Aorta (tissue), 5 donors: ENCODE results near the gene RBX1. TPM values are rescaled to one million over a fixed set of nuclear protein-coding genes. Genes with fewer than 3 reads are reported as not detected.

Source experiments
- ATAC-seq: fragments of 200-7000 bp; cut with Tn5 transposase; one replicate; pipeline ENCODE4 v1.9.1; 2022; ENCODE audit warnings: moderate library complexity; ENCODE audit not compliant: low FRiP score
- DNase-seq, 2 donors: peaks; one replicate each; pipeline ENCODE4 v3.0.0-alpha.2; 2020
- H3K27ac ChIP-seq, 2 donors: one replicate each; pipeline ENCODE4 v1.5.1; 2013; ENCODE audit warnings: low read length in 2 of 2, mild to moderate bottlenecking in 2 of 2, moderate library complexity in 2 of 2, control low read depth in 1 of 2, inconsistent platforms in 1 of 2, low read depth in 1 of 2
- H3K27me3 ChIP-seq, 2 donors: one replicate each; pipeline ENCODE4 v1.6.1; 2013; ENCODE audit warnings: control low read depth in 1 of 2, low read length in 1 of 2, mild to moderate bottlenecking in 1 of 2, moderate library complexity in 1 of 2; ENCODE audit not compliant: insufficient read depth in 2 of 2, control insufficient read depth in 1 of 2
- H3K36me3 ChIP-seq, 2 donors: one replicate each; pipeline ENCODE4 v1.6.1; 2013; ENCODE audit warnings: control low read depth in 1 of 2, low read length in 1 of 2, mild to moderate bottlenecking in 1 of 2; ENCODE audit not compliant: insufficient read depth in 2 of 2, control insufficient read depth in 1 of 2
- H3K4me1 ChIP-seq, 2 donors: one replicate each; pipeline ENCODE4 v1.6.1; 2013; ENCODE audit warnings: low read length in 2 of 2, control low read depth in 1 of 2, mild to moderate bottlenecking in 1 of 2, moderate library complexity in 1 of 2; ENCODE audit not compliant: insufficient read depth in 2 of 2, control insufficient read depth in 1 of 2
- H3K4me3 ChIP-seq, 2 donors: one replicate each; pipeline ENCODE4 v1.5.1; 2013; ENCODE audit warnings: low read length in 2 of 2, control low read depth in 1 of 2, mild to moderate bottlenecking in 1 of 2
- H3K9me3 ChIP-seq: one replicate; pipeline ENCODE4 v1.6.1; 2013; ENCODE audit warnings: mild to moderate bottlenecking, low read length; ENCODE audit not compliant: control insufficient read depth
- WGBS, 2 donors: extraction: QIAGEN DNeasy Blood & Tissue Kit; methylation state at CpG; one replicate each; pipeline ENCODE4 v1.1.7; 2013; 5-methylcytosine and 5-hydroxymethylcytosine counted together
- intact Hi-C, 2 donors: fragments of 100-400 bp; cut with DNase I; formaldehyde crosslinking; loops; one replicate each; pipeline versions ENCODE4 v1.14.2 to v1.15.0; 2022
- polyA plus RNA-seq, 2 donors: library from polyadenylated mRNA; stranded (reverse); fragments of 200-250 nt; gene quantifications; one replicate each; pipeline ENCODE4 v1.2.3, GENCODE V29; 2013
- total RNA-seq, 2 donors: library from RNA; stranded (reverse); fragmentation: NEBNext Ultra II Directional; extraction: Animal tissue kit (Norgen Biotek cat#: 25700); gene quantifications; one replicate each; pipeline ENCODE4 v1.2.1, GENCODE V29; 2021
- donor health status: healthy with polysubstance abuse.
- donor health status: Bipolar disorder and iron deficiency.
- donor health status: DM: no; HTN: no; CAD: no.
- donor health status: DM: no; HTN: no; CAD: no.
- donor health status: DM: yes; HTN: yes; CAD: no.

RBX1 gene
- total and polyA plus RNA-seq, 4 donors, result 36.2 to 102 (median 50.1) TPM

DNA sequence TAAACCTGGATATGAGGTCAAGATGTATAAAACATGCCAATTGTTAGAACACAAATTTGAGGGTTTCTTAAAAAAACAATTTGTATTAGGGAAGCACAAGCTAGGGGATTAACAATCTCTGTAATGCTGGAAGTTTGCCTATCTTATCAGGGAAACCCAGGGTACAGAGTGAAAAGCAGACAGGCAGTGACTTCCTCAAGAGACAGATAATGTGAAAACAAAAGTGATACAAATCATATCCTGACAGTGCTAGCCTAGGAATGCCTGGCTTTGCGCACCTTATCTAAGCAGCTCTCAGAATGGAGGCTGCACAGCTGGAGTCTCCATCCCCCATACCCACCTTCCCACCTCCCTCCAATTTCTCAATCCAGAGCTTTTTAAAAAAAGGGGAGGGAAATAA, 22.5 kb upstream of the RBX1 start:
- peaks cover 5% of the 10 kb centered on the region in 2 donors for H3K36me3 ChIP-seq

DNA sequence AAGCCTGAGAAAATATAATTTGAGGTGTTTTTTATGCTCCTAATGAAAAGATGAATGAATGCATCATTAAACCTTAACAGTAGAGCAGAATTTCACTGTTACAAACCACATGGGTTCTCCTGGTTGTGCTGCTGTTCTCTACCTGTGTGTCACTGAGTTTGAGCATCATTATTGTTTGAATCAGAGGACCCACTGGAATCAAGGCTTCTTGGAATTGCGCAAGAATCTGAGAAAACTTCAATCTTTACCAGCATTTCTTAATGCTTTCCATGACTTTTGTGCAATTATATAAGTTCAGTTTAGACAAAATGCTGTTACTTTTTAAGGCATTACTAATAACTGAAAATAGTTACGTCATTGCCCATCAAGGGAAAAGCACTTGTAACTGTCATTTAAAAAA, 18.8 kb upstream of the RBX1 start:
- no peaks in the 10 kb centered on the region for H3K4me1 ChIP-seq
- H3K36me3 ChIP-seq, result peaks cover 2% of the 10 kb centered on the region in 2 donors
- ATAC-seq (no peak), DNase-seq (no peak)
- no peak overlapping the region for H3K27ac ChIP-seq
- 86 to 95% methylated on average over 2 of the region's 2 CpGs for WGBS, 2 donors
- H3K9me3 ChIP-seq, result no peaks in the 10 kb centered on the region
- intact Hi-C loops, result no loop called here
- no peak overlapping the region for H3K4me3 ChIP-seq
- no peaks in the 10 kb centered on the region for H3K27me3 ChIP-seq

More for the DNA sequence above, 22.5 kb upstream of the RBX1 start:
- Histone ChIP-seq H3K27me3 (no peaks in the 10 kb centered on the region), H3K4me3 (no peak overlapping the region), H3K9me3 (no peaks in the 10 kb centered on the region), H3K27ac (no peak overlapping the region), H3K4me1 (no peaks in the 10 kb centered on the region)
- intact Hi-C loops, result loop anchor here in 1 of 2 donors (10.0 kb wide), 1 partner anchor 306 kb away; no protein-coding TSS in a partner anchor
- DNase-seq (no peak), ATAC-seq (no peak)
- WGBS, 2 donors, result 88 to 93% methylated on average over 1 of the region's 1 CpG

DNA sequence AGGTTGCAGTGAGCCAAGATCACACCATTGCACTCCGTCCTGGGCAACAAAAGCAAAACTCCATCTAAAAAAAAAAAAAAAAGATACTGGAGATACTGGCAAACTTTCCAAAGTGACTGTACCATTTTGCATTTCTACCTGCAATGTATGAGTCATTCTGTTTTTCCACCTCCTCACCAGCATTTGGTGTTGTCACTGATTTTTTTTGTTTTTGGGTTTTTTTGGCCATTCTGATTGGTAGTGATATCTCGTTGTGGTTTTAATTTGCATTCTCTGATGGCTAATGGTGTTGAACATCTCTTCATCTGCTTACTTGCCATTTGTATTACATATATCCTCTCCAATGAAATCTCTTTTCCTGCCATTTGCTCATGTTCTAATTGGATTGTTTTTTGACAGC, 12.0 kb upstream of the RBX1 start:
- no peaks in the 10 kb centered on the region for H3K27me3 ChIP-seq
- ATAC-seq, result no peak
- H3K36me3 ChIP-seq, result no peaks in the 10 kb centered on the region
- H3K27ac ChIP-seq, result no peak overlapping the region
- H3K4me1 ChIP-seq, result no peaks in the 10 kb centered on the region
- DNase-seq, result no peak
- intact Hi-C loops, result no loop called here
- WGBS, 2 donors, result 88 to 93% methylated on average over 2 of the region's 2 CpGs
- H3K9me3 ChIP-seq, result no peaks in the 10 kb centered on the region
- no peak overlapping the region for H3K4me3 ChIP-seq

DNA sequence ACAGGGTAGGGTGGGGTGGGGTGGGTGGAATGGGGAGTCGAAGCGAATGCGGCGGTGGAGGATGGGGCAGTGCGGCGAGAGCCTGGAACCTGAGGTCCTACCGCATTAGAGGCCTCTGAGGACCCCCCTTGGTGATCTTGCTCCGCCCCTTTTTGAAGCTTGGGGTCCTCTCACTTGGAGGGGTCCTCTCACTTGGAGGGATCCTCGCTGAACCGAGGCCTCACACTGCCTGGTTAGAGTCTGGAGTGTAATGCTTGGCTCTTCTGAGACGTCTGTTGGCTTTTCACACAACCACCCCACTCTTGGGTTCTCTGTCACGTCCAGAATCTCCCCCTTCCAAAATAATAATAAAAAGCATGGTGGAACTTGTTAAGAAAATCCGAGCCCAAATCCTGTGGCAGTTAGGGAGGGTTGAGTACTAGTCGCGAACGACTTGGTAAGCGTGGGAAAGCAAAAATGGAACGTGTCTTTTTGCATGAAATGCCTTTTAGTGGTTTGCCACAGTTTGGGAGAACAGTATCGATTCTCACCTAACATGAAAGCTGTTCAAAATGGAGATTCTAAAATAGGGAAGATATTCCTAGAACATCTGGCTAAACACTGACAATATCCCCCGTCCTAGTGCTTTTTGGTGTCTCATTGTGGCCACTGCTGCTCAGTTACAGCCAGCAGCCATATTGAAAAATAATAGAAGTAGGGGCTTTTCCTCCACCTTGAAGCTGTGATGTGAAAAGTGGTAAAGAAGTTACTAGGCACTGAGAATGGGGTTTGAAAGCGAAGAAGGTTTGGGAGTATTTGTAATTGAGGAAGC, 822 bp downstream of the RBX1 start:
- peak; percentile 16 for ATAC-seq

DNA sequence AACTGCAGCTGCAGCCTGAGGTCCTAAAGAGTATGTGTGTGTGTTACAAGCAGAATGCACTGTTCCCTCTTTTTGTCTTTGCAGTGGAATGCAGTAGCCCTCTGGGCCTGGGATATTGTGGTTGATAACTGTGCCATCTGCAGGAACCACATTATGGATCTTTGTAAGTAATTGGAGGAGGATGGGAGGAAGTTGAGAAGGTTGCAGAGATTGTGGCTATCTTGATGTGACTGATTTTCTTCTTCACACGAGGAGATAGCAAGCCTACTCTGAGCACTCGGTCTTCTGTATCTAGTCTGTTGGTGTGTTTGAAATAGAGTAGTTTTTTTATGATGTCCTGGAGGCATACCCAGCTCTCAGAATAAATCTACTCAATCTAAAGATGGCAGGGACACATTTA, 2.3 kb downstream of the RBX1 start:
- DNase-seq (no peak), ATAC-seq (no peak)
- intact Hi-C loops, result no loop called here
- H3K27me3 ChIP-seq, result no peaks in the 10 kb centered on the region
- no peak overlapping the region for H3K4me3 ChIP-seq
- no peaks in the 10 kb centered on the region for H3K36me3 ChIP-seq
- no peaks in the 10 kb centered on the region for H3K4me1 ChIP-seq
- H3K27ac ChIP-seq, result no peak overlapping the region
- WGBS, 2 donors, result 64 to 72% methylated on average over 2 of the region's 2 CpGs
- no peaks in the 10 kb centered on the region for H3K9me3 ChIP-seq

More for the DNA sequence above, 822 bp downstream of the RBX1 start:
- peak overlapping the region; percentile 84 to 86 for H3K4me3 ChIP-seq
- peak overlapping the region in 1 of 2 donors; percentile 65 for H3K27ac ChIP-seq
- no peaks in the 10 kb centered on the region for H3K9me3 ChIP-seq
- no peaks in the 10 kb centered on the region for H3K27me3 ChIP-seq
- no peak for DNase-seq
- H3K4me1 ChIP-seq, result no peaks in the 10 kb centered on the region
- 4 to 5% methylated on average over 21 of the region's 21 CpGs for WGBS, 2 donors
- H3K36me3 ChIP-seq, result no peaks in the 10 kb centered on the region
- intact Hi-C loops, result loop anchor here (1.0 to 2.0 kb wide), 3 partner anchors 70 to 139 kb away; no protein-coding TSS in a partner anchor

DNA sequence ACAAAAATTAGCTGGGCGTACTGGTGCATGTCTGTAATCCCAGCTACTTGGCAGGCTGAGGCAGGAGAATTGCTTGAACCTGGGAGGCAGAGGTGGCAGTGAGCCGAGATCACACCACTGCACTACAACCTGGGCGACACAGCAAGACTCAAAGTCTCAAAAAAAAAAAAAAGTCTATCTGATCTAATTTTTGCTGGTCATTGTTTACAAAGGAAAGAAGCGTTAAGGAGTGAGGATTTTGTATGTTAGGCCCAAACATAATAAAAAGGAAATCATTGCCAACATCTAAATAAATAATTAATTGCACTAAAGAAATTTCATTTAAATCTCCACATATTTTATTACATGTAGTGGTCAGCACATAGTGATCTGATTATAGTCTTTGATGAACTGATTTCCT, 2.9 kb downstream of the RBX1 start:
- H3K9me3 ChIP-seq, result no peaks in the 10 kb centered on the region
- intact Hi-C loops, result no loop called here
- H3K4me1 ChIP-seq, result no peaks in the 10 kb centered on the region
- no peaks in the 10 kb centered on the region for H3K27me3 ChIP-seq
- WGBS, 2 donors, result 76% methylated on average over 4 of the region's 4 CpGs
- ATAC-seq, result no peak
- no peak for DNase-seq
- no peaks in the 10 kb centered on the region for H3K36me3 ChIP-seq
- no peak overlapping the region for H3K27ac ChIP-seq
- no peak overlapping the region for H3K4me3 ChIP-seq

DNA sequence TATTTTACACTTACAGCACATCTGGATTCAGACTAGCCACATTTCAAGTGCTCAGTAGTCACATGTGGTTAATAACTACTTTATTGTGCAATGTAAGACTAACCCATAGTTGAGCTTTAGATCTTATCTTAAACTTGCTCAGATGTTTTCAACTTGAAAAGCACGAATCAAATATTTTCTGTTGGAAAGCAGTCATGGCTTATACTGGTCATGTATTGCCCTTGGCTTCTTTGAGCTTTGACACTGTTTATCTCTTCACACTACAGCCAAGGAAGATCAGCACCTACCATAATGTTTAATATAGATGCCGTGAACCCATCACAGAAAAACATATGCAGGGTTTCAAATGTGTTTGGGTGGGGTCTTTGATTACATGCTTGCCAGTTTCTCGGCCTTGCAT, 4.4 kb downstream of the RBX1 start:
- H3K9me3 ChIP-seq, result no peaks in the 10 kb centered on the region
- ATAC-seq (no peak), DNase-seq (no peak)
- no peak overlapping the region for H3K27ac ChIP-seq
- no peak overlapping the region for H3K4me3 ChIP-seq
- WGBS, 2 donors, result 63 to 71% methylated on average over 3 of the region's 3 CpGs
- no peaks in the 10 kb centered on the region for H3K4me1 ChIP-seq
- intact Hi-C loops, result no loop called here
- no peaks in the 10 kb centered on the region for H3K36me3 ChIP-seq
- no peaks in the 10 kb centered on the region for H3K27me3 ChIP-seq

DNA sequence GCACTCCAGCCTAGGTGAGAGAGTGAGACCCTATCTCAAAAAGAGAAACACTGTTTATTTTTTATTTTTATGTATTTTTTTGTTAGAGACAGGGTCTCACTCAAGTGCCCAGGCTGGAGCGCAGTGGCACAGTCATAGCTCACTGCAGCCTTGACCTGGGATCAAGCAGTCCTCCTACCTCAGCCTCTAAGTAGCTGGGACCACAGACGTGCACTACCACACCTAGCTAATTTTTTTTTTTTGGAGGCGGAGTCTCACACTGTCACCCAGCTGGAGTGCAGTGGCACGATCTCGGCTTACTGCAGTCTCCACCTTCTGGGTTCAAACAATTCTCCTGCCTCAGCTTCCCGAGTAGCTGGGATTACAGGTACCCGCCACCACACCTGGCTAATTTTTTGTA, 6.4 kb downstream of the RBX1 start:
- H3K36me3 ChIP-seq, result no peaks in the 10 kb centered on the region
- no peaks in the 10 kb centered on the region for H3K9me3 ChIP-seq
- H3K4me1 ChIP-seq, result no peaks in the 10 kb centered on the region
- H3K27me3 ChIP-seq, result no peaks in the 10 kb centered on the region
- intact Hi-C loops, result no loop called here
- DNase-seq (no peak), ATAC-seq (no peak)
- no peak overlapping the region for H3K4me3 ChIP-seq
- 89% methylated on average over 7 of the region's 7 CpGs for WGBS, 2 donors
- H3K27ac ChIP-seq, result no peak overlapping the region

DNA sequence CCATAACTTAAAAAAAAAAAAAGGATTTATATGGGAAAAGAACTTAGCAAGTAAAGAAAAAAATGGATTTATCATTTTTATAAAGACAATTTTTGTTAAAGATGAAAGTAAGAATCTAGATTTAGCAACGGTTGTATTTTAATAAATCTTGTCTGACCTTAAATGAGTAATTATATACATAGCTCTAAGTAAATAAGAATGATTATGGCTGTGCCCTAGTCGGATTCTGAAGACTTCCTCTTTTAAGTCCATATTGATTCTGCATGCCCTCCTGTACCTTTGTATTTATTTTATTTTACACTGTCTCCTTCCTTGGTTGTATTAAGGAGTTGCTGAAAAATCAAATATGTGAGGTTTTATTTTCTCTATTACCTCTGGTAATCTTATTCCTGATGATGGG, 7.1 kb downstream of the RBX1 start:
- no peak overlapping the region for H3K4me3 ChIP-seq
- ATAC-seq (no peak), DNase-seq (no peak)
- no peaks in the 10 kb centered on the region for H3K27me3 ChIP-seq
- WGBS, 2 donors, result 85 to 86% methylated on average over 2 of the region's 2 CpGs
- H3K27ac ChIP-seq, result no peak overlapping the region
- H3K36me3 ChIP-seq, result no peaks in the 10 kb centered on the region
- H3K4me1 ChIP-seq, result no peaks in the 10 kb centered on the region
- intact Hi-C loops, result no loop called here
- no peaks in the 10 kb centered on the region for H3K9me3 ChIP-seq
